Ecto neural progenitor cell (in vitro differentiated cells): ENCODE measurements around the gene ALDH7A1.
"Not testable (repeated sequence)": the region's sequence is repeated elsewhere in the genome, so short reads cannot be mapped to it uniquely, and the experiment has no call there.

Experiments
- DNase-seq: peaks from one replicate; pipeline ENCODE4 v3.0.0-alpha.2; 2018; ENCODE audit warnings: low spot score

Gene ALDH7A1

DNA sequence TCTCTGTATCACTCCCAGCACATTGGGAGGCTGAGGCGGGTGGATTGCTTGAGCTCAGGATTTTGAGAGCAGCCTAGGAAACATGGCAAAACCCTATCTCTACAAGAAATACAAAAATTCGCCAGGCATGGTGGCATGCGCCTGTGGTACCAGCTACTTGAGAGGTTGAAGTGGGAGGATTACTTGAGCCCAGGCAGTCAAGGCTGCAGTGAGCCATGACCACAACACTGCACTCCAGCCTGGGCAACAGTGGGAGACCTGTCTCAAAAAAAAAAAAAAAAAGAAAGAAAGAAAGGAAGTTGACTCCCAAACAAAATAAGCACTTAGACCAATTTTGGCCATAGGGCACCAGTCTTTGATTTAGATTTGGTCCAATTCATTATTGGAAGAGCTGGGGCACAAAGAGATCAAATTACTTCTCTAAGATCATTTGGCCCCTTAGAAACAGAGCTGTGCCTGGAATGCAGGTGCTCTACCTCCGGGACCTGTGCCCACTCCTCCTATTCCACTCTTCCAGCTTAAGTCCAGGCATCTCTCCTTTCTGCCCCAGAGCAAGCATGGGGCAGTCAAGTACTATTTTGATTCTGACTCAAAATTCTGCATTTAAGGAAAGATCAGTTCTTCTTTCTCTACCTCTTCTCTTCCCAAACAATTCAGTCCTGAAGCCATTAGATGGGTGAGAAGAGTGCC lies 59.0 kb downstream of the ALDH7A1 start:
- no peak for DNase-seq

- DNase-seq: no peak
These were observed 60.5 kb downstream of the ALDH7A1 start for GRCh38 chr5:126534553-126534952.

- no peak for DNase-seq
These were observed 63.4 kb downstream of the ALDH7A1 start for GRCh38 chr5:126531543-126532120.

DNA sequence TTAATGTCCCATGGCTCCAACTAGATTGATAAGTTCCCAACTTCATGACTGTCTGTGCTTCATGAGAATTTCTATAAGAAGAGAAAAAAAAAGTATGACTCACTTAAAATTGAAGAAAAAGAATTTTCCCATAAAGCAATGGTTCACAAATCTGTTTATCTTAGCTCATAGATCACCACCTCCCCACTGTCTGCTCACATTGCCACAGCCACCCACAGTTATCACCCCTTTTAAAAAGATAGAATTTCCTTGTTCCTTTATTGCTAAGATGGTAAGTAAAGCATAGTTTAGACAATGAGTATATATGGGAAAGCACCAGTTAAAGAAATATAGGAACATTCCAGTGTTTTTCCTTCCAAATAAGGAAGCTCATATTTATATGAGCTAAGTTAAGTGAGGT lies 67.1 kb downstream of the ALDH7A1 start:
- no peak for DNase-seq

DNA sequence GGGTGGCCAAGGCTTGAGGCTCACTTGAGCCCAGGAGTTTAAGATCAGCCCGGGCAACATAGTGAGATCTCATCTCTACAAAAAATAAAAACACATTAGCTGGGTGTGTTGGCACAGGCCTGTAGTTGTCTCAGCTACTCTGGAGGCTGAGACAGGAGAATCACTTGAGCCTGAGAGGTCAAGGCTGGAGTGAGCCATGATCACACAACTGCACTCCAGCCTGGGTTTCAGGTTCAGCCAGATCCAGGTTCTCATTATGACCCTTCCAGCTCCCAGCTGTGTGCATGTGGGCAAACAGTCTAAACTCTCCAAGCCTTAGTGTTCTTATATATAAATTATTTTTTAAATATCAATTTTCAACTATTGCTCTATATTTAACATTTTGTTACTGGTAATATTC lies 67.9 kb downstream of the ALDH7A1 start:
- DNase-seq: no peak

GRCh38 chr5:126526493-126526892 lies 68.5 kb downstream of the ALDH7A1 start:
- DNase-seq: no peak

DNA sequence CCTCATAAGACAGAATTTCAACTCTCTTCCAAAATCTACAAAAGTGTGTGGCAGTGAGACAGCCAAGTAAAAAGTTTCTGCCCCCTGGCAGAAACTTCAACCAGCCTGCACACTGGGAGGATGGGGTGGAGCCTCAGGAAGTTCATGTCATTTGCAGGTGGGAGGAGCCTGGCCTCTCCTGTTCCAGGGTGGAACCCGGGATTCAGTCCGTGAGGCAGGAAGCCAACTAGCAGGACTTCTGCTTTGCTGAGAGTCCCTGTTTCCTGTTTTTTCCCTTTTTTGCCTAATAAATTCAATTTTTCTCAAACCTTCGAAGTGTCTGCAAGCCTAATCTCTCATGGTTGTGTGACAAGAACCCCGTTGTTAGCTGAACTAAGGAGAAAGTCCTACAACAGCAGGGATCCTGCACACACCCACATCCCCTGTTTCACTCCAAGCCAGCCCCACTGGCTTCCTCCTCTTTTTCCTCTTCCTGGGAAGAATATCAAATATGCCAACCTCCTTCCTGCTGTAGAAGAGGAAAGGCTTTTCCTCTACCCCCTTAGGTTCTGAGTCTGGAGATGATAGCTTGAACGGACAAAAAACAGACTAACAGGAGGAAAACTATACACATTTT lies 69.3 kb downstream of the ALDH7A1 start:
- peak; percentile 55 for DNase-seq

GRCh38 chr5:126523818-126524510 lies 71.1 kb downstream of the ALDH7A1 start:
- no peak for DNase-seq

DNA sequence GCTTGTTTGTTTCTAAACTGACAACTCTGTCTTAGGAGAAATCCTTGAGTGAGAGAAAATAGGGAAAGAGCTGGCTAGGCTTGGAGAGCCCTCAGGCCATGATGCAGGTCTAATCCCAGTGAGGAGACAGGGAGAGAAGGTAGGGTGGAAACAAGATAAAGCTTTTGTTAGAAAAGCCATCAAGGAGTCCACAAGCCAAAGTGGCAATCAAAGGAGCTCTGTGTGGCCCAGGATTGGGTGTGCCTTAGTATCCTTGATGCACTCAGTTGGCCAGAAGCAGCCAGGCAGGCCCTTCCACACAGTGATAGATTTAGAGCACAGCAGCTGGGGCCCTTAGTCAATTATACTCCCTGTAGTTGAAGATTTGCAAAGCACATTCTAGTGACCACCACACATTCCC lies 73.9 kb downstream of the ALDH7A1 start:
- DNase-seq: no peak

DNA sequence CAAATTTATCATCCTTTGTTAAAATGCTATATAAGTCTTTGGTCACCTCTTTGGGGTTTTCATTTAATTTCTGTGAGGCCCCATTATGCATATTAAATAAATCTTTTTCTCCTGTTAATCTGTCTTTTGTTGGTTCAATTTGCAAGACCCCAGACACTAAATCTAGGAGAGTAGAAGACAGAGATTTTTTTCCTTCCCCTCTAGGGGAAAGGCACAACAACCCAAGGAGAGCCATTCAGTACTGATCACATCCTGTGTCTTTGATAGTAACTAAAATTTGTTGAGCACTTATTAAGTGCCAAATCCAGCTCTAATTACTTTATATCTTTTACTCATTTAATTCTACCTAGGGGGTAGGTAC lies 74.4 kb downstream of the ALDH7A1 start:
- no peak for DNase-seq

GRCh38 chr5:126519637-126520592 lies 75.1 kb downstream of the ALDH7A1 start:
- no peak for DNase-seq

GRCh38 chr5:126519223-126519622 lies 75.8 kb downstream of the ALDH7A1 start:
- DNase-seq: not testable (repeated sequence)

DNA sequence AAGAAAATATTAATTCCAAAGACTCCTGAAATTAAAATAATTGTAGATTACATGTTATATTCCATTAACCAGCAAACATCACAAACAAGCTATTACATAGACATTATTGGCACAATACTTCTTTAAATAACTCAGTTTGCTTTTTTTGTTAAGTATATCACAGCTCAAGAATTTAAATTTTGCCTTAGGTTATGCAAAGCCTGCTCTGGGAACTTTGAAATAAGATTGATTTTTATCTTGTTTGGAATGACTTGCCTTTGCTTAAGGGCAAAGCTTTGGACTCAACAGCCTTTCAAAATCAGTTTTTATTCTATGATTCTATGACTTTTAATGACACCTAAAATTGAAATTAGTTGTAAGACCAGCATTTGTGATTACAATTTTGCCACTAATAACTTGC lies 78.2 kb downstream of the ALDH7A1 start:
- no peak for DNase-seq

GRCh38 chr5:126516133-126516532 lies 78.9 kb downstream of the ALDH7A1 start:
- no peak for DNase-seq

- no peak for DNase-seq
These were observed 79.7 kb downstream of the ALDH7A1 start for GRCh38 chr5:126515337-126515736.

GRCh38 chr5:126514558-126515141 lies 80.4 kb downstream of the ALDH7A1 start:
- DNase-seq: no peak

DNA sequence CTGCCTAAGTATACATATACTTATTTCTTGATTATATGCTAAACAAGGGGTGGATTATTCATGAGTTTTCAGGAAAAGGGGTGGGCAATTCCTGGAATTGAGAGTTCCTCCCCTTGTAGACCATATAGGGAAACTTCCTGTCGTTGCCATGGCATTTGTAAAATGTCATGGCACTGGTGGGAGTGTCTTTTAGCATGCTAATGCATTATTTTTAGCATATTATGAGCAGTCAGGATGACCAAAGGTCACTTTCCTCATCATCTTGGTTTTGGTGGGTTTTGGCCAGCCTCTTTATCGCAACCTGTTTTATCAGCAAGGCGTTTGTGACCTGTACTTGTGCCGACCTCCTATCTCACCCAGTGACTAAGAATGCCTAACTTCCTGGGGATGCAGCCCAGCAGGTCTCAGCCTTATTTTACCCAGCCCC lies 80.9 kb downstream of the ALDH7A1 start:
- DNase-seq: no peak

GRCh38 chr5:126513703-126514102 lies 81.3 kb downstream of the ALDH7A1 start:
- no peak for DNase-seq

DNA sequence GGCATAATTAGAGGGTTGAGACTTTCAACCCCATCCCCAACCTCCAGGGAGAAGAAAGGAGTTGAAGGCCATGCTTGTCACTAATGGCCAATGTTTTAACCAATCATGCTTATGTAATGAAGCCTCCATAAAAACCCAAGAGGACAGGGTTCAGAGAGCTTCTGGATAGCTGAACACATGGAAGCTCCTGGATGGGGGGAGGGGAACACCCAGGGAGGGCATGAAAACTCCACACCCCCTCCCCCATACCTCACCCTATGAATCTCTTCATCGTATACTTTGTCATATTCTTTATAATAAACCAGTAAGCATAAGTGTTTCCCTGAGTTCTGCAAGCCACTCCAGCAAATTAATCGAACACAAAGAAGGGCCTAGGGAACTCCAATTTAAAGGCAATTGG lies 81.7 kb downstream of the ALDH7A1 start:
- DNase-seq: no peak

GRCh38 chr5:126512451-126512850 lies 82.6 kb downstream of the ALDH7A1 start:
- DNase-seq: no peak

- no peak for DNase-seq
These were observed 83.1 kb downstream of the ALDH7A1 start for GRCh38 chr5:126511961-126512360.

- no peak for DNase-seq
These were observed 85.7 kb downstream of the ALDH7A1 start for GRCh38 chr5:126509339-126509738.
